ENCODE results near the gene PTPN3. TPM values are rescaled to one million over a fixed set of nuclear protein-coding genes. Genes with fewer than 3 reads are reported as not detected.

Gene PTPN3
- total RNA-seq, 6 experiments from 2014 or later, result not detected

DNA sequence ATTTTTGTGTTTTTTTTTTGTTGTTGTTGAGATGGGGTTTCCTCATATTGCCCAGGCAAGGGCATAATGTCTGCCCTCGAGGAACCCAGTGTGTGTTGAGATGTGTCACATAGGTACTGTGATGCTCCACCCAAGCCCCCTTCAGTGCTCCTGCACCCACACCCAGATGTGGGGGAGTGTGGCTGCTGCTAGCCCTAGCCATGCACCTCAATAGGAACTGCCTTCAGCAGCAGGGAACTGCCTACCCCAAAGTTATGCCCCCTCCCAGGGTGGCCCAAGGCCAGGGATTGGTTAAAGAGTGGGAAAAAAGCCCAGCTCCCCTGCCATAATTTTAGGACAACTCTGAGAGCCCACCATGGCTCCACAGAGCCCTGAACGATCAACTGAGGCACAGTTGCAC is 143.9 kb downstream of the PTPN3 start:
- Mint-ChIP-seq H3K4me3 (no peak overlapping the region), H3K27ac (no peak overlapping the region), H3K27me3 (ENCODE audit: insufficient read depth) (peaks cover 25% of the 10 kb centered on the region), H3K9me3 (no peaks in the 10 kb centered on the region), H3K36me3 (ENCODE audit: low read depth) (no peaks in the 10 kb centered on the region), H3K4me1 (ENCODE audit: low read depth) (peaks cover 6% of the 10 kb centered on the region; the same call in 1 of the 2 replicates)
- DNase-seq, result no peak
- TF ChIP-seq, protein P1, sequence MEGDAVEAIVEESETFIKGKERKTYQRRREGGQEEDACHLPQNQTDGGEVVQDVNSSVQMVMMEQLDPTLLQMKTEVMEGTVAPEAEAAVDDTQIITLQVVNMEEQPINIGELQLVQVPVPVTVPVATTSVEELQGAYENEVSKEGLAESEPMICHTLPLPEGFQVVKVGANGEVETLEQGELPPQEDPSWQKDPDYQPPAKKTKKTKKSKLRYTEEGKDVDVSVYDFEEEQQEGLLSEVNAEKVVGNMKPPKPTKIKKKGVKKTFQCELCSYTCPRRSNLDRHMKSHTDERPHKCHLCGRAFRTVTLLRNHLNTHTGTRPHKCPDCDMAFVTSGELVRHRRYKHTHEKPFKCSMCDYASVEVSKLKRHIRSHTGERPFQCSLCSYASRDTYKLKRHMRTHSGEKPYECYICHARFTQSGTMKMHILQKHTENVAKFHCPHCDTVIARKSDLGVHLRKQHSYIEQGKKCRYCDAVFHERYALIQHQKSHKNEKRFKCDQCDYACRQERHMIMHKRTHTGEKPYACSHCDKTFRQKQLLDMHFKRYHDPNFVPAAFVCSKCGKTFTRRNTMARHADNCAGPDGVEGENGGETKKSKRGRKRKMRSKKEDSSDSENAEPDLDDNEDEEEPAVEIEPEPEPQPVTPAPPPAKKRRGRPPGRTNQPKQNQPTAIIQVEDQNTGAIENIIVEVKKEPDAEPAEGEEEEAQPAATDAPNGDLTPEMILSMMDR (IDR thresholded peaks at IDR 0.05), result no peak

GRCh38 chr9:109351032-109351431 is 147.1 kb downstream of the PTPN3 start:
- Mint-ChIP-seq H3K27me3 (ENCODE audit: insufficient read depth) (peaks cover 20% of the 10 kb centered on the region), H3K36me3 (ENCODE audit: low read depth) (no peaks in the 10 kb centered on the region), H3K27ac (no peak overlapping the region), H3K4me3 (no peak overlapping the region), H3K4me1 (ENCODE audit: low read depth) (peaks cover 10% of the 10 kb centered on the region; the same call in 1 of the 2 replicates), H3K9me3 (no peaks in the 10 kb centered on the region)
- DNase-seq, result no peak
- TF ChIP-seq, protein P1 (IDR thresholded peaks at IDR 0.05), result no peak

DNA sequence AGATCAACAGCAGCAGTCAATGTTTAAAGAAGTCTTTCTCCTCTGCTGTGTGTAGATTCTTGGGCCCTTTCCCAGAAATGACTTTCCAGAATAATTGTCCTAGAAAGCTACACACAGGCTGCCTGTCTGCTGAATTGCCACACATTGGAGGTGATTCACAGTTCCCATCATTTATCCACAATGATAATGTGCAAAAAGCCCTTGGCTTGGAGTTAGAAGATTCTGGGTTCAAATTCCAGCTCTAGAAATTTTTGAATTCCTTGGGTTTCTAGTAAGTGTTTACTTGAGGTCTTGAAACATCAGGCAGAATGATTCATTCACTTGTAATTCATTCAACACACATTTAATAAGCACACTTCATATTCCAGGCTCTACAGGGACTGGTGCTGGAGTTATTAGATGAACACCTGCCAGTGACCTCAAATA is 148.7 kb downstream of the PTPN3 start:
- Mint-ChIP-seq H3K27ac (no peak overlapping the region), H3K4me3 (no peak overlapping the region)

DNA sequence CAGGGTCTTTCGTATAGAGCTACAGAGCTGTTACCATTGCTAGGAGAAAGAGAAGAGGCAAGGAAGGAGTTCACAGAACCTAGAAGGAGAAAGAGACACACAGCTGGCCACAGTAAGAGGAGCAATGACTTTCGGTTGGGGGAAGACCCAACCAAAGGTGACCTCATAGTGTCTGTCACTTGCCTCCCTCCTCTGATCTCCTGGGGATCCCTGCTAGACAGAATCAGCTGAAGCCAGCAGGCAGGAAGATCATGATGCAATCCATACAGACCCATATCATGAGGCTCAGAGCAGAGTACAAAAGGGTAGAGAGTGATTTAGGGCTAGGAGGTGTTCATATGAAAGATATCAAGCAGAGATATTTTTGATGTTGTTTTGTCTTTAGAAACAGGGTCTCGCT is 151.2 kb downstream of the PTPN3 start:
- H3K27ac Mint-ChIP-seq, result no peak overlapping the region
- peaks cover 10% of the 10 kb centered on the region; the same call in 1 of the 2 replicates for H3K4me1 Mint-ChIP-seq (ENCODE audit: low read depth)
- H3K36me3 Mint-ChIP-seq (ENCODE audit: low read depth), result no peaks in the 10 kb centered on the region
- no peak overlapping the region for H3K4me3 Mint-ChIP-seq
- TF ChIP-seq, protein P1 (IDR thresholded peaks at IDR 0.05), result no peak
- no peak for DNase-seq
- H3K27me3 Mint-ChIP-seq (ENCODE audit: insufficient read depth), result peaks cover 13% of the 10 kb centered on the region
- no peaks in the 10 kb centered on the region for H3K9me3 Mint-ChIP-seq

More for the DNA sequence above, 148.7 kb downstream of the PTPN3 start:
- H3K36me3 Mint-ChIP-seq (ENCODE audit: low read depth), result no peaks in the 10 kb centered on the region
- DNase-seq, result peak; percentile 91
- peaks cover 10% of the 10 kb centered on the region; the same call in 1 of the 2 replicates for H3K4me1 Mint-ChIP-seq (ENCODE audit: low read depth)
- peaks cover 13% of the 10 kb centered on the region for H3K27me3 Mint-ChIP-seq (ENCODE audit: insufficient read depth)
- TF ChIP-seq, protein P1 (IDR thresholded peaks at IDR 0.05), result no peak
- H3K9me3 Mint-ChIP-seq, result no peaks in the 10 kb centered on the region

GRCh38 chr9:109344866-109345265 is 153.2 kb downstream of the PTPN3 start:
- Mint-ChIP-seq H3K36me3 (ENCODE audit: low read depth) (no peaks in the 10 kb centered on the region), H3K27ac (no peak overlapping the region), H3K27me3 (ENCODE audit: insufficient read depth) (peaks cover 15% of the 10 kb centered on the region), H3K4me3 (no peak overlapping the region), H3K9me3 (no peaks in the 10 kb centered on the region), H3K4me1 (ENCODE audit: low read depth) (peaks cover 10% of the 10 kb centered on the region; the same call in 1 of the 2 replicates)
- TF ChIP-seq, protein P1 (IDR thresholded peaks at IDR 0.05), result no peak
- no peak for DNase-seq

GRCh38 chr9:109342878-109343277 is 155.2 kb downstream of the PTPN3 start:
- Mint-ChIP-seq H3K36me3 (ENCODE audit: low read depth) (no peaks in the 10 kb centered on the region), H3K4me1 (ENCODE audit: low read depth) (no peaks in the 10 kb centered on the region), H3K4me3 (no peak overlapping the region), H3K27ac (no peak overlapping the region), H3K27me3 (ENCODE audit: insufficient read depth) (peaks cover 16% of the 10 kb centered on the region), H3K9me3 (no peaks in the 10 kb centered on the region)
- no peak for DNase-seq
- TF ChIP-seq, protein P1 (IDR thresholded peaks at IDR 0.05), result no peak
